Choroid plexus epithelial cell (primary cell): ENCODE data around the gene CHML.
A peak's percentile ranks its signal among the peaks of the same experiment; 100 is the strongest.

Experiments
- DNase-seq: peaks from one replicate; pipeline ENCODE4 v3.0.0-alpha.2; 2010; ENCODE audit warnings: low read depth
- H3K4me3 ChIP-seq: 2 replicates; pipeline ENCODE4 v1.5.1; 2011; ENCODE audit warnings: low read depth, mild to moderate bottlenecking, control low read depth, low read length, moderate library complexity
- TF ChIP-seq, protein P1 (sequence below): conservative IDR thresholded peaks from 2 replicates; pipeline ENCODE4 v1.5.1; 2011; ENCODE audit warnings: low read depth, mild to moderate bottlenecking, control low read depth, inconsistent platforms, low read length, moderate library complexity

Gene CHML

DNA sequence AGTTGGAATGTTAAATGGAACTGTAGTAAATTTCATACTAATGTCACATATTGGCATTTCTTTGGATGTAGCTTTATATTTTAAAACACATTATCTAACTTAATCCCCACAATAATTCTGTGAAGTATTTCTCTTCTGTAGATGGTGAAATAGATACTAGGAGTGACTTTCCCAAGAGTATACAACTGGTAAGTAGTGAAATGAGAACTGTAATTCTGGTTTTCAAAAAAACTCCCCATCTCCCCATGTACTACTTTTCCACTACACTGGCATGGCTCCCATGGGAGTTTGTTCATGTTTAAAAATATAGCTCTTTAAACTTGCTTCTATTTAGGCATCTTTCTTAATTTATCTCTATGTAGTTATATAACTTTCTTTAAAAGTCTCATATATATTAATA lies 10.2 kb downstream of the CHML start:
- TF ChIP-seq, protein P1, sequence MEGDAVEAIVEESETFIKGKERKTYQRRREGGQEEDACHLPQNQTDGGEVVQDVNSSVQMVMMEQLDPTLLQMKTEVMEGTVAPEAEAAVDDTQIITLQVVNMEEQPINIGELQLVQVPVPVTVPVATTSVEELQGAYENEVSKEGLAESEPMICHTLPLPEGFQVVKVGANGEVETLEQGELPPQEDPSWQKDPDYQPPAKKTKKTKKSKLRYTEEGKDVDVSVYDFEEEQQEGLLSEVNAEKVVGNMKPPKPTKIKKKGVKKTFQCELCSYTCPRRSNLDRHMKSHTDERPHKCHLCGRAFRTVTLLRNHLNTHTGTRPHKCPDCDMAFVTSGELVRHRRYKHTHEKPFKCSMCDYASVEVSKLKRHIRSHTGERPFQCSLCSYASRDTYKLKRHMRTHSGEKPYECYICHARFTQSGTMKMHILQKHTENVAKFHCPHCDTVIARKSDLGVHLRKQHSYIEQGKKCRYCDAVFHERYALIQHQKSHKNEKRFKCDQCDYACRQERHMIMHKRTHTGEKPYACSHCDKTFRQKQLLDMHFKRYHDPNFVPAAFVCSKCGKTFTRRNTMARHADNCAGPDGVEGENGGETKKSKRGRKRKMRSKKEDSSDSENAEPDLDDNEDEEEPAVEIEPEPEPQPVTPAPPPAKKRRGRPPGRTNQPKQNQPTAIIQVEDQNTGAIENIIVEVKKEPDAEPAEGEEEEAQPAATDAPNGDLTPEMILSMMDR, result no peak
- no peak for DNase-seq
- no peak overlapping the region for H3K4me3 ChIP-seq

DNA sequence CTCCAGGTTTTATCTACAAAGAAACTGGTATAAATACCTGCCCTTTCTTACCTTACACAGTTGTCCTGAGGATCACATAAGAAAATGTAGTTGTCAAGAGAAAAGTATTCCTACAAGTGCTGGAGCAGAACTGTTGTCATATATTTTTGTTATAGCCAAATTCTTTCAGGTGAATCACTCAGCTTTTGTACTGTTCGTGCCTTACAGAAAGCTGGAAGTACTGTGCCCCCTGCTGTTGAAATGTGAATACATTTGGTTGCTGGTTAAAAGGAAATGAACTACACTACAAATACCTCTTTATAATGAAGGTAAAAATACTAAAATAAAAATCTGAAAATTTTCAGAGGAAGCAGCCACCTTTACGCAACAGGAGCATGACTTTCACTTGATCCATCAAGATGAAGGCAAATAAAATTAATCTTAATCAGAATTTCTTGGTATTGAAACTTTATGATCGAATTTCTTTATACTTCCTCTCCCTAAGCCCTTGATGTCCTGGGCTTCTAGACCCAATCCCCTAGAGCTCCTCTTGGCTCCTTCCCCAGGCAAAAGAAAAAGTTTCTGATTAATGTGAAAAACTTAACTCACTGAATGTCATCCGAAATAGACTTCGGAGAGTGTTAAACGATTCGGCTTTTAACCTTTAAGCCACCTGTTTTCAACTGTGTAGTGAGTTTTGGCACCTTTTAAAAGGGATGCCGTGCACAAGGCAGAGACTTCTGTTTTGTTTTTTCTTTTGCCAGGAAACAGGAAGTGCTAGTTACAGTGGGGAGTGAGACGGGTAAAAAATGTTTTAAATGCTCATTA lies 12.5 kb downstream of the CHML start:
- peak; percentile 92 for DNase-seq
- H3K4me3 ChIP-seq, result no peak overlapping the region
- TF ChIP-seq, protein P1, result peak; percentile 76

DNA sequence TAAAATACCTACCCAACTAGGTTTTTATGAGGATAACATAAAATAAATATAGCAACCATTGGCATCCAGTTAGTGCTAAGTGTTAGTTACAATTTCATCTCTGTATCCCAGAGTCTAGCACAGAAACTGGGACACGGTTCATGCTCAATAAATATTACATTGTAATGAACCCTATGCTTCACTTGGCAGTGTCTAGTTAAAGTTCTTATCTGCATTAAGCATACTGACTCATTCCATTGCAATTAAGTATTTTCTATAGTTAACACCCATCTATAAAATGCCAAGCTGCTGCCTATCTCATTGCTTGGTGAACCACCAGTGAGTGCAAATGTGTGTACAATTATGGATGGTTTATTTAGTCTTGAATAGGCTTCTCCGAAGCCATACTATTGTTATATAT lies 15.2 kb downstream of the CHML start:
- no peak overlapping the region for H3K4me3 ChIP-seq
- no peak for DNase-seq
- TF ChIP-seq, protein P1, result no peak

DNA sequence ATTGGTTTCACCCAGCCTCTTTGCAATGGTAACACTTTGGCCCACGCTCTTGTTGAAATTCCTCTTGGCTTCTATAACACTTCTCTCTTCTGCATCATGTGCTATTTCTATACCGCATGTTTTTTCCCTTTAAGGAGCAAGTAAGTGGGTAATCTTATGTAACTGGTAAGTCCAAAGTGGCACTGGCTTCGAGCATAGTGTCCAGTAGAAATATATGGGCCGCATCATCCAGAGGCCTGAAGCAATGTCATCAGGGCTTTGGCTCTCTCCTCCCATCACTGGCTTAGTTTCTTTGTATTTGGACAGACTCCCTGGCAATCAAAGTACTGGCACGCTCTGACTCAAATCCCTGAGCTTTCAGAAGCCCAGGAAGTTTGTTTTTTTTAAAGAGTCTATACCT lies 17.5 kb downstream of the CHML start:
- DNase-seq, result no peak
- no peak overlapping the region for H3K4me3 ChIP-seq
- TF ChIP-seq, protein P1, result no peak

DNA sequence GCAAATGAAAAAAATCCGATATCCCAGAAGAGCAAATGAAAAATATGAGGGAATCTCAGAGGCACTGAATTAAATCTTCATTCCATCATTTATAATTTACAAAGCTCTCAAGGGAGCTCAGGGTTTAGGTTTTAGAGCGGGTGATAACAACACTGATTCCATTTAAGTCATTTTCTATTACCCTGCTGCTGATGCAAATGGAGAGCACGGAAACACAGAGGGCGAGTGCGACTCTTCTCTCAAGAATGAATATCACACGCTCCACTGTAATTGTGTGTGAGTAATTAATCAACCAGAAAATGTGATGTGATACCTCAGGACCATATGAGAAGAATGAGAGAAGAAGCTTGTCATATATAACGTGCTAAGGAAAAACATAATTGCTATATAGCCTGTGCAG lies 22.7 kb downstream of the CHML start:
- no peak overlapping the region for H3K4me3 ChIP-seq
- DNase-seq, result no peak
- TF ChIP-seq, protein P1, result no peak

DNA sequence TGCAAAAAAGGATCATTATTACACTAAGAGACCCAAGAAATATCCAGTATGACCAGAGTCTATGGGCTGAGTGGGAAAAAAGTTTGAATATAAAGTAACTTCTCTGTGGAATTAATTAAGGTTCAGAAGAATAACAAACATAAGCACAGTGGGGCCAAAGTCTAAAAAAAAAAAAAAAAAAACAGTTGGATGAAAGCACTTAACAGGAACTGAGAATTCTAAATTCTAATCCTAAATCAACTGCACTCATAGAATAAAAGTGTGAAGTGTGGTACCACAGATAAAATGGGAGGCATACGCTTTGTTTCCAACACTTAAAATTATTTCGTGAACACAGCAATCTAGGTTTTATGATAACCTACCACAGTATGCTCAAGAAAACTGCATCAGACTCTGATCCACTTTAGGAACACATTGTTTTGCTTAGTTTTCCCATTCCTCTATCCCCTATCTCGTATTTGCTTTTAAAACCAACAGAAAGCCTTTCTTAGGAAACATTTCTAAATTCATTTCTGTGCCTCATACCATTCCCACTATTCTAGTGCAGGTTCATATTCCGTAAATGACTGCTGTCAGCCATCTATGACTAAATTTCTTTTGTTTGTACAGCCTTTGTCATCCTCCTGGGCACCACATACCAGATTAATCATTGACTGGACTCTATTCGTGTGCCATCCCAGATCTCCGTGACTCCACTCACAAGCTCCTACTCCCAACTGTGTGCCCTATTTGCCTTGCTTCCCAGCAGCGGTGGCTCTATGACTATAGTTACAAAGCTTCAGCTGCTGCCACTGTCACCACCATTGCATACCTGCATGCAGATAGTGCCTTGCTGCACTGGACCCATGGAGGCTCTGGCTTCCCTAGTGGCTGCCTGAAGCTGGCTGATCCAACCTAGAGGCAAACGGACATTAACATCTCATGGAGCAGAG lies 24.9 kb downstream of the CHML start:
- no peak for DNase-seq
- TF ChIP-seq, protein P1, result no peak
- H3K4me3 ChIP-seq, result no peak overlapping the region
